Cardiac muscle cell (in vitro differentiated cells and primary cell): ENCODE data around the gene GRIFIN. TPM values are rescaled to one million over a fixed set of nuclear protein-coding genes. Genes with fewer than 3 reads are reported as not detected.

Source experiments
- DNase-seq, 2 donors: peaks; one replicate each; pipeline versions ENCODE4 v3.0.0 to v3.0.0-alpha.2; 2010 to 2017; ENCODE audit warnings: low read depth in 1 of 2, low spot score in 1 of 2
- H3K27ac ChIP-seq: fragments of 200-600 bp; sonication (generic); 2 replicates; pipeline ENCODE4 v1.5.1; 2016
- H3K27me3 ChIP-seq: fragments of 200-600 bp; sonication (generic); 2 replicates; pipeline ENCODE4 v1.6.0; 2016; ENCODE audit warnings: control low read depth
- H3K36me3 ChIP-seq: fragments of 200-600 bp; sonication (generic); 2 replicates; pipeline ENCODE4 v1.5.1; 2016; ENCODE audit warnings: control low read depth
- H3K4me1 ChIP-seq: fragments of 200-600 bp; sonication (generic); 2 replicates; pipeline ENCODE4 v1.8.1; 2017; ENCODE audit warnings: low read depth, mild to moderate bottlenecking, mixed run types
- H3K4me3 ChIP-seq: fragments of 200-600 bp; sonication (generic); 2 replicates; pipeline ENCODE4 v1.5.1; 2016; ENCODE audit warnings: mild to moderate bottlenecking
- H3K9me3 ChIP-seq: fragments of 200-600 bp; sonication (generic); 2 replicates; pipeline ENCODE4 v1.5.1; 2017; ENCODE audit warnings: low read depth, mild to moderate bottlenecking, control low read depth
- polyA plus RNA-seq: library from polyadenylated mRNA; unstranded; fragments of >200 nt; fragmentation: Nextera tagmentation; extraction: Ambion mirVana; gene quantifications from 2 replicates; pipeline ENCODE4 v1.2.1, GENCODE V29; 2016
- total RNA-seq: library from RNA; depleted of rRNA; stranded (reverse); fragments of >200 nt; gene quantifications from 2 replicates; pipeline ENCODE4 v1.2.3, GENCODE V29; 2016
- TF ChIP-seq, protein P1 (sequence below): IDR thresholded peaks from 2 replicates; pipeline ENCODE4 v1.5.1; 2012; ENCODE audit warnings: low read depth, mild to moderate bottlenecking, low read length

Gene GRIFIN
- total and polyA plus RNA-seq, 2 experiments from 2014 or later = not detected

DNA sequence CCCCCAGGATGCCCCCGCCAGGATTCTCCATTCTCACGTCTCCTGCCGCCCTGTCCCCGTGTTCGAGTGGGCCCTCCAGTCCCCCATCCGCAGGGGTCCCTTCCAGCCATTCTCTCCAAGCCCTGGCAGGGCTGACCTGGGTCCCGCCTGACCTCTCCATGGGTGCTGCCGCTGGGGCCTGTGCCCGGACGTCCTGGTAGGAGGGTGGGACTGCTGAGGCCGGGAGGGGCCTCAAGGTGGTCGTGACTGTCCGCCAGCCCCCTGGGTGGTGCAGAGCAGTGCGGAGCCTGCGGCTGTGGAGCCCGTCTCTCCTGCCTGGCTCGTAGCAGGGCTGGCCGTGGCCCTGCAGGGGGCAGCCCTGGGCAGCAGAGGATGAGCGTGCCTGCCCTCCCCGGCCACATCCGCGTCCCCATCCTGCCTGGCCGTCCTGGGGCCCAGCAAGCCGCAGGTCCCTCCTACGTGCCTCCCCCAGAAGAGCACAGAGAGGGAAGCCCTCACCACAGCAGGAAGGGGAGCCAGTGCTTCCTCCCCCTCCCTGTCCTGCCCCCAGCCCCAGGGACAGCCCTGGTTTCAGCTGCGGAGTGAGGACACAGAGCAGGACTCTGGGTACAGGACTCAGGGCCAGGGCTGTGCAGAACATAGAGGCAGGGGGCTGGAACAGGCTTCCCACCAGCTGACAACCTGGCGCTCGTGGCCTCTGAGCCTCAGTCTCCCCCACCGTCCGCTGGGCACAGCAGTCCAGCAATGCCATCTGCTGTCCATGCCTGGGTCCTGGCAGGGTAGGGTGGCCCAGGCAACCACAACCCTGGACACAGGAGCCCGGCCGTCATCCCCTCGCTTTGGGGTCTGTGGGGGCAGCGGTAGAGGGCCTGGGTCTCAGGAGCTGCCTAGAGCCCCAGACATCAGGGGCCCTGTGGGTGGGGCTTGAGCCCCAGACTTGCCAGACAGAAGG, 1.5 kb upstream of the GRIFIN start:
- TF ChIP-seq, protein P1, sequence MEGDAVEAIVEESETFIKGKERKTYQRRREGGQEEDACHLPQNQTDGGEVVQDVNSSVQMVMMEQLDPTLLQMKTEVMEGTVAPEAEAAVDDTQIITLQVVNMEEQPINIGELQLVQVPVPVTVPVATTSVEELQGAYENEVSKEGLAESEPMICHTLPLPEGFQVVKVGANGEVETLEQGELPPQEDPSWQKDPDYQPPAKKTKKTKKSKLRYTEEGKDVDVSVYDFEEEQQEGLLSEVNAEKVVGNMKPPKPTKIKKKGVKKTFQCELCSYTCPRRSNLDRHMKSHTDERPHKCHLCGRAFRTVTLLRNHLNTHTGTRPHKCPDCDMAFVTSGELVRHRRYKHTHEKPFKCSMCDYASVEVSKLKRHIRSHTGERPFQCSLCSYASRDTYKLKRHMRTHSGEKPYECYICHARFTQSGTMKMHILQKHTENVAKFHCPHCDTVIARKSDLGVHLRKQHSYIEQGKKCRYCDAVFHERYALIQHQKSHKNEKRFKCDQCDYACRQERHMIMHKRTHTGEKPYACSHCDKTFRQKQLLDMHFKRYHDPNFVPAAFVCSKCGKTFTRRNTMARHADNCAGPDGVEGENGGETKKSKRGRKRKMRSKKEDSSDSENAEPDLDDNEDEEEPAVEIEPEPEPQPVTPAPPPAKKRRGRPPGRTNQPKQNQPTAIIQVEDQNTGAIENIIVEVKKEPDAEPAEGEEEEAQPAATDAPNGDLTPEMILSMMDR = peak; percentile 80
- Histone ChIP-seq H3K4me3 (no peak overlapping the region), H3K9me3 (no peaks in the 10 kb centered on the region), H3K27ac (no peak overlapping the region), H3K27me3 (no peaks in the 10 kb centered on the region), H3K4me1 (no peaks in the 10 kb centered on the region), H3K36me3 (no peaks in the 10 kb centered on the region)
- peak; percentile 69 to 71 for DNase-seq

DNA sequence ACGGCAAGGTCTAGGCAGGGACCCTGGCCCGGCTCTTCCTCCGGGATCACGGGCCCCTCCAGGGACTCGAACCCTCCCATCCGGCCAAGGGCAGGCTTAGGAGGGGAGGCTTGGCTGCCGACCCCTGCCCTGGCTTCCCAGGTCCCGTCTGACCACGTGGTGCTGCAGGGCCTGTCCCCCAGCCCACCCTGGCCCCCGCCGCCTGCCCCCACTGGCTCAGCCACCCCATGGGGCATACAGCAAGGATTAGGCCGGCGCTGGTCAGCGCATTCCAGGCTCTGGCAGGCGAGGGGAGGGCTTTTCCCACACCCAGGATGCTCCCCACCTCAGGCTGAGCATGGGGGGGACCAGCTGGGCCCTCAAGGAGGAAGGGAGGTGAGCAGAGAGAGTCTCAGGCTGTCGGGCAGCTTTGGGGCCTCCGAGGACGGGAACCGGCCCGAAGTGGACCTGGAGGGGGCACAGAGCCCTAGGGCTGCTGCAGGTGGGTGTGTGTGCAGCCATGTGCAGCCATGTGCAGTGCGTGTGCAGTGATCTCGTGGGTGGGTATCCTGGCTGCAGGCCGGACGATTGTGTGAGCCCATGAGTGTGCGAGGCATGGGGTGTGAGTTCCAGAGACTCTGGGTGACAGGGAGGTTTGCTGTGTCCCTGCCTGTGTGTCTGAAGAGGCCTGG, 713 bp upstream of the GRIFIN start:
- no peak for DNase-seq
- Histone ChIP-seq H3K4me1 (no peaks in the 10 kb centered on the region), H3K27me3 (no peaks in the 10 kb centered on the region)

DNA sequence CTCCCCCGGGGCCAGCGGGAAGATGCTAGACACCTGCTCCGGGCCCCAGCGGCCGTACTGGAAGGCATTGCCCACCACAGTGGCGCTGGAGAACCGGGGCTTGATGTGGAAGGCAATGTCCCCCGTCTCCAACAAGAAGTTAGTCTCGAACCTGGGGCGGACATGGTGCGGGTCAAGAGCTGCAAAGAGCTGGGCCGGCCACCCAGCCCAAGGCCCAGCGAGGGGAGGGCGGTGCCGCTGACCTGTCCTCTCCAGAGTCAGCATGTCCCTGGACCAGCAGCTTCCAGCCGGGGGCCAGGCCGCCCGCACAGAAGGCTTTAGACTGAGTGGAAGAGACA, 551 bp downstream of the GRIFIN start:
- no peaks in the 10 kb centered on the region for H3K27me3 ChIP-seq
- TF ChIP-seq, protein P1 = no peak
- H3K4me1 ChIP-seq = no peaks in the 10 kb centered on the region
- DNase-seq = no peak
- H3K4me3 ChIP-seq = no peak overlapping the region
- no peaks in the 10 kb centered on the region for H3K9me3 ChIP-seq
- no peaks in the 10 kb centered on the region for H3K36me3 ChIP-seq
- no peak overlapping the region for H3K27ac ChIP-seq

More for the DNA sequence above, 713 bp upstream of the GRIFIN start:
- TF ChIP-seq, protein P1 = no peak
- Histone ChIP-seq H3K4me3 (no peak overlapping the region), H3K27ac (no peak overlapping the region), H3K36me3 (no peaks in the 10 kb centered on the region), H3K9me3 (no peaks in the 10 kb centered on the region)

DNA sequence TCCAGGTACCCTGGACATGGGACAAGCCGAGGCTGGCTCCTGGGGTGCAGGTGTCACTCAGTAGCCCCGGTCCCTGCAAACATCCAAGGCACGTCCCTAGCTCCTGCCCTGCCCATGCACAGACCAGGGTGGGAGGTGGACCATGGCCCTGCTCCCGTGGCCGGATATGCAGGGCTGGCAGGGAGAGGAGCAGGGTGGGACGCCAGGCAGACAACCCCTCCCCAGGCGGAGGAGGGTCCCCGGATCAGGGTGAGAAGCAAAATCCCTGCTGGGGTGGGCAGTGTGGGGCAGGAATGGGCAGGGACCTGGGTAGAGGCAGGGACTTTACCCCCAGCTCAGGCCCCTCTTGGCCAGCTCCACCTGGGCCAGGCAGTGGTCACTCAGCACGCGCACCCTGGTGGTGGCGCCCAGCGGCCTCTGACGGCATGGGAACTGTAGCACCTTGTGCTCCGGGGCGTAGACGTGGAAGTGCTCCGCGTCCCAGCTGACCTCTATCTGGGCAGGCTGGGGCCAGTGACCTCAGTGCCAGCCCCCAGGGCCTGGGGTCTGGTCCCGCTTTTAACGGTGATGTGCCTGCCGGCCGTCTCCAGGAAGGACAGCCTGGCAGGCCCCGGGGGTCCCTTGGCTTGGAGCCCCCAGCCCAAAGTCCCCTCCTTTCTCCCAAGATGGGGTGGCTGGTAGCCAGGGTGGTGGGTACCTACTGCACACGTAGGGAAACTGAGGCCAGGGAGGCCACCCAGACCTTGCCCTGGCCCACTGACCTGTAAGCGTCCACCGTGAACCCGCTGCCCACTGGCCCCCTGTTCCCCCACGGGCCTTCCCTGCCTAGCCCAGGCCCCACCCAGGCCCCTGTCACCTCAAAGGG, 1.2 kb downstream of the GRIFIN start:
- TF ChIP-seq, protein P1 = no peak
- DNase-seq = no peak
- H3K36me3 ChIP-seq = no peaks in the 10 kb centered on the region
- H3K27ac ChIP-seq = no peak overlapping the region
- H3K27me3 ChIP-seq = no peaks in the 10 kb centered on the region
- H3K9me3 ChIP-seq = no peaks in the 10 kb centered on the region
- no peaks in the 10 kb centered on the region for H3K4me1 ChIP-seq
- no peak overlapping the region for H3K4me3 ChIP-seq

DNA sequence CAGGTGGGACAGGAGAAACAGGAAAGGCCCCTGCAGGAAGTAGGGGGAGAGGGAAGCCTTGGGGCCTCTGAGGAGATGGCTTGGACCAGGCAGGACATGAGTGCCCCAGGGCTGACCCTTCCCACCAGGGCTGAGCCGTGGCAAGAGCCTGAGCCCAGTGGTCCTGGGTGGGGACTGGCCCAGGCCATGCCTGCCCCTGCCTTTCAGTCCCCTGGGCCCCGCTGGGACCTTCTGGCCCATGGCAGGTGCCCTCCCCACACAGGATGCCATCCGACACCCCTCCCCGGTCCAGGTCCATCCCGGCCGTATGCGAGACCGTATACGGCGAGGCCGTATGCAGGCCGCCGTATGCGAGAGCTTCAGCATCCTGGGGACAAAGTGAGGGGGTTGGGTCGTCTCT, 2.0 kb downstream of the GRIFIN start:
- Histone ChIP-seq H3K4me3 (no peak overlapping the region), H3K4me1 (no peaks in the 10 kb centered on the region), H3K36me3 (no peaks in the 10 kb centered on the region), H3K9me3 (no peaks in the 10 kb centered on the region), H3K27me3 (no peaks in the 10 kb centered on the region), H3K27ac (no peak overlapping the region)
- TF ChIP-seq, protein P1 = no peak
- no peak for DNase-seq
